H1 (cell line): ENCODE measurements around the gene KCNK2. TPM values are rescaled to one million over a fixed set of nuclear protein-coding genes. Genes with fewer than 3 reads are reported as not detected.

Experiments used
- CTCF ChIA-PET: fragments of 300-600 bp; sonication (Branson Sonifier 250); formaldehyde crosslinking; loops from one replicate; lab custom pipeline; 2021; ENCODE audit not compliant: partially characterized antibody; lab: Charles Lee
- POLR2A ChIA-PET: fragments of 300-600 bp; sonication (Branson Sonifier 250); formaldehyde crosslinking; loops from one replicate; lab custom pipeline; 2021; ENCODE audit warnings: inconsistent platforms; ENCODE audit not compliant: partially characterized antibody; lab: Charles Lee
- DNase-seq, 2 experiments: peaks; one replicate each; pipeline versions ENCODE4 v3.0.0 to v3.0.0-alpha.2; 2010 to 2022; ENCODE audit warnings: low spot score in 2 of 2, low read depth in 1 of 2, mixed read lengths in 1 of 2
- FAIRE-seq: peaks from 2 replicates; lab custom pipeline; 2011; peaks lifted over from hg19 to GRCh38; lab: Jason Lieb, UNC
- H2AFZ ChIP-seq: 2 replicates; pipeline ENCODE4 v1.8.1; 2012; ENCODE audit warnings: low read length, inconsistent platforms
- H2AK5ac ChIP-seq: 2 replicates; pipeline ENCODE4 v1.6.1; 2013; ENCODE audit warnings: low read depth, low read length
- H2BK120ac ChIP-seq: replicated peaks from 2 replicates; pipeline ENCODE3; 2013; ENCODE audit warnings: low read depth, low read length, inconsistent platforms
- H2BK12ac ChIP-seq: 2 replicates; pipeline ENCODE4 v1.6.1; 2013; ENCODE audit warnings: low read depth, low read length
- H2BK15ac ChIP-seq: 2 replicates; pipeline ENCODE4 v1.6.1; 2013; ENCODE audit warnings: low read length
- H2BK20ac ChIP-seq: 2 replicates; pipeline ENCODE4 v1.6.1; 2013; ENCODE audit warnings: low read length
- H2BK5ac ChIP-seq: 2 replicates; pipeline ENCODE4 v1.6.1; 2013; ENCODE audit warnings: low read depth, low read length
- H3K14ac ChIP-seq: 2 replicates; pipeline ENCODE4 v1.6.1; 2013; ENCODE audit warnings: inconsistent platforms; ENCODE audit not compliant: insufficient read length
- H3K18ac ChIP-seq: 2 replicates; pipeline ENCODE4 v1.6.1; 2013; ENCODE audit warnings: low read length; ENCODE audit errors: extremely low read depth
- H3K23ac ChIP-seq: 2 replicates; pipeline ENCODE4 v1.6.1; 2013; ENCODE audit warnings: inconsistent platforms; ENCODE audit not compliant: insufficient read length
- H3K23me2 ChIP-seq: 2 replicates; pipeline ENCODE4 v1.6.1; 2013; ENCODE audit warnings: low read depth, low read length
- H3K27ac ChIP-seq: 2 replicates; pipeline ENCODE4 v1.6.1; 2011; ENCODE audit warnings: low read depth, low read length, inconsistent platforms
- H3K27me3 ChIP-seq, 4 experiments: replicated peaks in 1 of 4; 1 replicate in 1 of 4; 2 replicates in 3 of 4; pipeline versions ENCODE4 v1.6.1 to v1.8.1; 2011 to 2013; ENCODE audit warnings: low read length in 3 of 4, mild to moderate bottlenecking in 3 of 4, inconsistent platforms in 2 of 4, mixed read lengths in 2 of 4, moderate library complexity in 1 of 4; ENCODE audit not compliant: control insufficient read depth in 3 of 4, insufficient read depth in 3 of 4; ENCODE audit errors: extremely low read depth in 1 of 4
- H3K36me3 ChIP-seq, 4 experiments: 2 replicates each; pipeline versions ENCODE4 v1.6.1 to v1.8.1; 2011 to 2013; ENCODE audit warnings: mild to moderate bottlenecking in 4 of 4, low read length in 3 of 4, moderate library complexity in 2 of 4, control low read depth in 1 of 4, inconsistent platforms in 1 of 4; ENCODE audit not compliant: insufficient read depth in 4 of 4, control insufficient read depth in 2 of 4
- H3K4ac ChIP-seq: replicated peaks from 2 replicates; pipeline ENCODE3; 2013; ENCODE audit warnings: low read length, low read depth, mixed read lengths, inconsistent platforms; ENCODE audit not compliant: insufficient read length
- H3K4me1 ChIP-seq, 4 experiments: replicated peaks in 1 of 4; 1 replicate in 1 of 4; 2 replicates in 3 of 4; pipeline versions ENCODE4 v1.6.1 to v1.8.1; 2011 to 2013; ENCODE audit warnings: low read length in 3 of 4, inconsistent platforms in 2 of 4, mixed read lengths in 1 of 4; ENCODE audit not compliant: insufficient read depth in 4 of 4, control insufficient read depth in 3 of 4
- H3K4me2 ChIP-seq, 2 experiments: 2 replicates each; pipeline versions ENCODE4 v1.6.1 to v1.8.1; 2011 to 2013; ENCODE audit warnings: low read depth in 2 of 2, low read length in 2 of 2, control low read depth in 1 of 2, inconsistent platforms in 1 of 2, mild to moderate bottlenecking in 1 of 2; ENCODE audit not compliant: insufficient read depth in 1 of 2
- H3K4me3 ChIP-seq, 4 experiments: fragments of 200-600, 300-600 bp in 1 of 4; sonication (generic), shearing (Covaris generic), sonication (Bioruptor Twin) in 1 of 4; 2 replicates each; pipeline versions ENCODE4 v1.5.1 to v1.8.1; 2011 to 2016; ENCODE audit warnings: low read length in 4 of 4, low read depth in 3 of 4, control low read depth in 2 of 4, inconsistent platforms in 2 of 4, mild to moderate bottlenecking in 2 of 4, mixed read lengths in 1 of 4, moderate library complexity in 1 of 4; ENCODE audit not compliant: insufficient read depth in 2 of 4; ENCODE audit errors: extremely low read depth in 1 of 4
- H3K56ac ChIP-seq: replicated peaks from 2 replicates; pipeline ENCODE3; 2013; ENCODE audit warnings: low read depth, mild to moderate bottlenecking, mixed read lengths, low read length, inconsistent platforms; ENCODE audit not compliant: insufficient read length
- H3K79me1 ChIP-seq: 2 replicates; pipeline ENCODE4 v1.6.1; 2013; ENCODE audit warnings: low read depth, low read length, control low read depth
- H3K79me2 ChIP-seq, 2 experiments: 2 replicates each; pipeline versions ENCODE4 v1.6.1 to v1.8.1; 2012 to 2013; ENCODE audit warnings: low read length in 2 of 2, mild to moderate bottlenecking in 2 of 2, inconsistent platforms in 1 of 2; ENCODE audit not compliant: insufficient read depth in 2 of 2, control insufficient read depth in 1 of 2
- H3K9ac ChIP-seq, 4 experiments: replicated peaks in 1 of 4; 1 replicate in 1 of 4; 2 replicates in 3 of 4; pipeline versions ENCODE4 v1.6.1 to v1.8.1; 2011 to 2013; ENCODE audit warnings: low read depth in 3 of 4, low read length in 3 of 4, control low read depth in 2 of 4, mild to moderate bottlenecking in 2 of 4, moderate library complexity in 2 of 4, inconsistent platforms in 1 of 4; ENCODE audit errors: extremely low read depth in 1 of 4
- H3K9me3 ChIP-seq, 2 experiments: 2 replicates each; pipeline versions ENCODE4 v1.6.1 to v1.8.1; 2012 to 2013; ENCODE audit warnings: mild to moderate bottlenecking in 2 of 2, moderate library complexity in 2 of 2, control low read depth in 1 of 2, inconsistent platforms in 1 of 2, low read depth in 1 of 2, low read length in 1 of 2, mixed read lengths in 1 of 2; ENCODE audit not compliant: insufficient read depth in 2 of 2
- H4K20me1 ChIP-seq, 2 experiments: replicated peaks in 1 of 2; 2 replicates each; pipeline versions ENCODE3 to v1.8.1; 2011 to 2013; ENCODE audit warnings: inconsistent platforms in 2 of 2, low read length in 2 of 2, mild to moderate bottlenecking in 1 of 2; ENCODE audit not compliant: insufficient read depth in 2 of 2, control insufficient read depth in 1 of 2
- H4K5ac ChIP-seq: 2 replicates; pipeline ENCODE4 v1.6.1; 2013; ENCODE audit warnings: low read length, low read depth, mixed read lengths, inconsistent platforms; ENCODE audit not compliant: insufficient read length
- H4K8ac ChIP-seq: 2 replicates; pipeline ENCODE4 v1.8.0; 2013; ENCODE audit warnings: mild to moderate bottlenecking, moderate library complexity, low read length, inconsistent platforms; ENCODE audit not compliant: insufficient read depth; ENCODE audit errors: extremely low read depth
- H4K91ac ChIP-seq: replicated peaks from 2 replicates; pipeline ENCODE3; 2013; ENCODE audit warnings: low read length, mixed read lengths, inconsistent platforms; ENCODE audit not compliant: insufficient read length
- BACH1 ChIP-seq: IDR thresholded peaks from 2 replicates; pipeline ENCODE4 v1.6.1; 2012; ENCODE audit warnings: low read length, improper control_type of control experiment
- CREB1 ChIP-seq: IDR thresholded peaks from 2 replicates; pipeline ENCODE4 v1.6.1; 2012; ENCODE audit warnings: inconsistent platforms
- GABPA ChIP-seq: IDR thresholded peaks from 2 replicates; pipeline ENCODE4 v1.6.1; 2011; ENCODE audit warnings: mild to moderate bottlenecking, low read length, moderate library complexity, borderline replicate concordance; ENCODE audit not compliant: insufficient read depth
- RFX5 ChIP-seq: IDR thresholded peaks from 2 replicates; pipeline ENCODE4 v1.6.1; 2011; ENCODE audit warnings: low read depth, low read length, improper control_type of control experiment, borderline replicate concordance
- TAF1 ChIP-seq: IDR thresholded peaks from 2 replicates; pipeline ENCODE4 v1.6.1; 2011; ENCODE audit warnings: mild to moderate bottlenecking, low read depth, low read length
- WGBS, 2 experiments: shearing (Covaris generic) in 1 of 2; methylation state at CpG; one replicate each; pipeline versions ENCODE4 v1.1.6 to v1.1.7; 2013 to 2015; ENCODE audit warnings: low lambda C conversion rate in 2 of 2, mixed read lengths in 2 of 2, inconsistent platforms in 1 of 2, low coverage in 1 of 2, missing lambda C conversion rate in 1 of 2; ENCODE audit not compliant: insufficient replicate concordance in 2 of 2, insufficient coverage in 1 of 2, insufficient read length in 1 of 2; ENCODE audit errors: extremely low coverage in 1 of 2, missing lambda C conversion rate in 1 of 2; 5-methylcytosine and 5-hydroxymethylcytosine counted together
- polyA plus RNA-seq, 7 experiments: library from polyadenylated mRNA; depleted of rRNA in 3 of 7; stranded (reverse) in 5 of 7; unstranded in 2 of 7; fragments of >200 nt in 5 of 7; fragments of 200-250 nt in 2 of 7; gene quantifications; 1 replicate in 5 of 7; 2 replicates in 1 of 7; 4 replicates in 1 of 7; pipeline versions ENCODE4 v1.2.1 to v1.2.3, GENCODE V29; 2011 to 2013; ENCODE audit warnings: missing spikeins in 2 of 7, mixed read lengths in 2 of 7
- total RNA-seq: library from RNA; stranded (reverse); fragmentation: NEBNext Ultra II Directional; extraction: Animal tissue kit (Norgen Biotek cat#: 25700); gene quantifications from 2 replicates; pipeline ENCODE4 v1.2.1, GENCODE V29; 2021

The KCNK2 gene
- total and polyA plus RNA-seq, 2 of the 8 experiments (the other 6 are each of a cell fraction or from before 2014, with no cell fraction given), result 0.59 to 1.2 TPM

DNA sequence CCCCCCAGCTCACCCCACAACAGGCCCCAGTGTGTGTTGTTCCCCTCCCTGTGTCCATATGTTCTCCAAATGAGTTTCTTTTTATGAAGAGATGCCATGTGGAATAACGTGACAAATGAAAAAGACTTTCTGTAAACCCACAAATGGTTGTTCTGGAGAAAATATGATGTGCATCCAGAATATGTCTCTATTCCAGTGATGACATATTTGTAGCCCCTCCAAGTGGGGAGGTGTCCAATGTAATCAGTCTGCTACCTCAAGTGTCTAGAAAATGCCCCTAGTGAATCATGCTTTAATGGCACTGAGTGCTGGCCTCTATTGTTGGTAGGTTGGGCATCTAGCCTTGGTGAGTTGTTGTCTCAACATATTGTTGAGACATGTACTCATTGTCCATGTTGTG, 179.6 kb downstream of the KCNK2 start:
- no peak overlapping the region for H3K9ac ChIP-seq
- peak overlapping the region; percentile 24; the same call in 1 of the 2 replicates for H2AK5ac ChIP-seq
- H3K4ac ChIP-seq, result no peak overlapping the region
- no peak overlapping the region for H2BK20ac ChIP-seq
- no peak overlapping the region for H3K14ac ChIP-seq
- no peak overlapping the region for H2AFZ ChIP-seq
- H3K4me2 ChIP-seq, result no peak overlapping the region
- no peak overlapping the region for H2BK15ac ChIP-seq
- H3K79me2 ChIP-seq, result no peaks in the 10 kb centered on the region
- no peak overlapping the region for H3K23ac ChIP-seq
- no peaks in the 10 kb centered on the region for H3K36me3 ChIP-seq
- H3K27me3 ChIP-seq, result no peaks in the 10 kb centered on the region
- no peak overlapping the region for H3K27ac ChIP-seq
- H4K5ac ChIP-seq, result no peak overlapping the region
- no peak overlapping the region for H2BK5ac ChIP-seq
- no peak overlapping the region for H4K8ac ChIP-seq
- H2BK120ac ChIP-seq, result no peak overlapping the region
- 0 out of 7 replicates have a peak, but pooled peaks cover 0 to 3% (median 0%) of the 10 kb centered on the region in 4 experiments for H3K4me1 ChIP-seq
- FAIRE-seq (no peak), DNase-seq (no peak)
- CTCF ChIA-PET, result interaction anchor here (1.3 to 1.5 kb wide), 2 partner anchors 13 to 29 kb away, joined by 3 to 5 read pairs; no protein-coding TSS in a partner anchor
- no peak overlapping the region for H4K91ac ChIP-seq
- POLR2A ChIA-PET, result no interaction called here
- H3K23me2 ChIP-seq, result no peaks in the 10 kb centered on the region
- peak overlapping the region; percentile 76; the same call in 1 of the 2 replicates for H2BK12ac ChIP-seq
- no peak overlapping the region for H3K4me3 ChIP-seq
- H3K79me1 ChIP-seq, result no peaks in the 10 kb centered on the region
- H4K20me1 ChIP-seq, result no peaks in the 10 kb centered on the region
- H3K18ac ChIP-seq, result no peak overlapping the region
- H3K56ac ChIP-seq, result no peak overlapping the region
- TF ChIP-seq GABPA (no peak), CREB1 (no peak), TAF1 (no peak), BACH1 (no peak), RFX5 (no peak)
- WGBS, 2 experiments, result 100% methylated on average over 1 of the region's 1 CpG; no CpG with 5 or more reads in 1 of the 2 experiments
- H3K9me3 ChIP-seq, result no peaks in the 10 kb centered on the region
